ENCODE measurements around the gene RRP15.

The RRP15 gene

DNA sequence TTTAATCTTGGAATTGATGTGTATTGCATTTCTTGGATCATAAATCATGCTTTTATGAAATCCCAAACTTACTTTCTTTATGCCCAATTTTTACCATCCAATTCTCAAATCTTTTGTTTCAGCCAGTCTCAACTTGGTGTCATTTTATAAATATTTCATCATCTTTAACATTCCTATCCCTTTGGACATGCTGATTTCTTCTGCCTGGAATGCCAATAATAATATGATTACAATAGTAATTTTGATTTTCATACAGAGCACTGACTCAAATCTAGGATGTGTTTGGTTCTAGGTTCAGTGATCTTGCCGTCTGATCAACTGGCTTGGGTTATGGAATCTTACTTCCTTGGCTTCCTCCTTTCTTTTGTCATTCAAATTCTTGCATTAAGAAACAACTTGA, 12.8 kb downstream of the RRP15 start:
- TF ChIP-seq, protein P1, sequence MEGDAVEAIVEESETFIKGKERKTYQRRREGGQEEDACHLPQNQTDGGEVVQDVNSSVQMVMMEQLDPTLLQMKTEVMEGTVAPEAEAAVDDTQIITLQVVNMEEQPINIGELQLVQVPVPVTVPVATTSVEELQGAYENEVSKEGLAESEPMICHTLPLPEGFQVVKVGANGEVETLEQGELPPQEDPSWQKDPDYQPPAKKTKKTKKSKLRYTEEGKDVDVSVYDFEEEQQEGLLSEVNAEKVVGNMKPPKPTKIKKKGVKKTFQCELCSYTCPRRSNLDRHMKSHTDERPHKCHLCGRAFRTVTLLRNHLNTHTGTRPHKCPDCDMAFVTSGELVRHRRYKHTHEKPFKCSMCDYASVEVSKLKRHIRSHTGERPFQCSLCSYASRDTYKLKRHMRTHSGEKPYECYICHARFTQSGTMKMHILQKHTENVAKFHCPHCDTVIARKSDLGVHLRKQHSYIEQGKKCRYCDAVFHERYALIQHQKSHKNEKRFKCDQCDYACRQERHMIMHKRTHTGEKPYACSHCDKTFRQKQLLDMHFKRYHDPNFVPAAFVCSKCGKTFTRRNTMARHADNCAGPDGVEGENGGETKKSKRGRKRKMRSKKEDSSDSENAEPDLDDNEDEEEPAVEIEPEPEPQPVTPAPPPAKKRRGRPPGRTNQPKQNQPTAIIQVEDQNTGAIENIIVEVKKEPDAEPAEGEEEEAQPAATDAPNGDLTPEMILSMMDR (IDR thresholded peaks at IDR 0.05; ENCODE audit: borderline replicate concordance, control extremely low read depth, extremely low read depth, insufficient read depth, missing control alignments): no peak
- DNase-seq (ENCODE audit: low spot score): no peak
- in situ Hi-C loops (cut with MboI; ENCODE audit: low sequenced_read_pairs, unreplicated experiment): no loop called here

GRCh38 chr1:218298398-218298797, 13.3 kb downstream of the RRP15 start:
- in situ Hi-C loops (cut with MboI; ENCODE audit: low sequenced_read_pairs, unreplicated experiment): no loop called here
- no peak for DNase-seq (ENCODE audit: low spot score)

GRCh38 chr1:218299416-218299815, 14.3 kb downstream of the RRP15 start:
- in situ Hi-C loops (cut with MboI; ENCODE audit: low sequenced_read_pairs, unreplicated experiment): no loop called here
- TF ChIP-seq, protein P1 (IDR thresholded peaks at IDR 0.05; ENCODE audit: borderline replicate concordance, control extremely low read depth, extremely low read depth, insufficient read depth, missing control alignments): peak; percentile 14
- no peak for DNase-seq (ENCODE audit: low spot score)

More at GRCh38 chr1:218298398-218298797, 13.3 kb downstream of the RRP15 start:
- TF ChIP-seq, protein P1 (IDR thresholded peaks at IDR 0.05; ENCODE audit: borderline replicate concordance, control extremely low read depth, extremely low read depth, insufficient read depth, missing control alignments): no peak

DNA sequence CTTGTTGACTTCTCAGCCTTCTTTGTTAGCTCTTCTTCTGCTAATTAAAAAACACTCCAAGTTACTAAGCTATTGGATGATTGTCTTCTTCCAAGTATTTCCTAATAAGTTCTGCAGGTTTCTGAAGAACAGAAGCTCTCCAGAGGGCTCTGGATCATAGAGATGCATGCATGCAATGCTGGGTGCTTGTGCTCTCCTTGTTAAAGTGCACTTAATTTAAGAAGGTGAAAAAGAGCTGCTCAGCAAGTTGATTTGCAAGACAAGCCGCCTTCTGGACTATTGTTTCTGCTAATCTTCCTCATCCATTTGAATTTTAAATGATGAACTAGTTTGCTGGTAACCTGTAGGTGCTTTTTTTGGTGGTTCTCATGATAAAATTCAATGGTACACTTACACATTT, 16.1 kb downstream of the RRP15 start:
- in situ Hi-C loops (cut with MboI; ENCODE audit: low sequenced_read_pairs, unreplicated experiment): no loop called here
- TF ChIP-seq, protein P1 (IDR thresholded peaks at IDR 0.05; ENCODE audit: borderline replicate concordance, control extremely low read depth, extremely low read depth, insufficient read depth, missing control alignments): no peak
- no peak for DNase-seq (ENCODE audit: low spot score)

DNA sequence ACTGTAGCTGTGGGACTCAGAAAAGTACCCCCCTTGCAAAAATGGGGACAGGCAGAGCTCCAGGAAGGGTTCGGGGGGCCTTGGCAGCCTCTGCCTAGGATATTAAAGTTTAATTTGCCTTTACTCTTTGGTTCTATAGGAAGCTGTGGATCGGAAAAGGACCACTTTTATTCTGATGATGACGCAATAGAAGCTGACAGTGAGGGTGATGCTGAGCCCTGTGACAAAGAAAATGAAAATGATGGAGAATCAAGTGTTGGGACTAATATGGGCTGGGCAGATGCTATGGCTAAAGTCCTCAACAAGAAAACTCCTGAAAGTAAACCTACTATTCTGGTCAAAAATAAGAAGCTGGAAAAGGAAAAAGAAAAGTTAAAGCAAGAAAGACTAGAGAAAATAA, 17.1 kb downstream of the RRP15 start:
- in situ Hi-C loops (cut with MboI; ENCODE audit: low sequenced_read_pairs, unreplicated experiment): no loop called here
- TF ChIP-seq, protein P1 (IDR thresholded peaks at IDR 0.05; ENCODE audit: borderline replicate concordance, control extremely low read depth, extremely low read depth, insufficient read depth, missing control alignments): no peak
- no peak for DNase-seq (ENCODE audit: low spot score)

GRCh38 chr1:218303176-218303879, 18.2 kb downstream of the RRP15 start:
- in situ Hi-C loops (cut with MboI; ENCODE audit: low sequenced_read_pairs, unreplicated experiment): no loop called here
- TF ChIP-seq, protein P1 (IDR thresholded peaks at IDR 0.05; ENCODE audit: borderline replicate concordance, control extremely low read depth, extremely low read depth, insufficient read depth, missing control alignments): no peak
- DNase-seq (ENCODE audit: low spot score): no peak

Measured in GM13976 (cell line).